CD4-positive, alpha-beta T cell treated with Interleukin-12 subunit alpha and Interleukin-12 subunit beta, for 1 hour (primary cell): Measurements from ENCODE around the gene RLF.

ENCODE experiments used
- DNase-seq: peaks from one replicate; pipeline ENCODE4 v3.0.0-alpha.2; 2020

The RLF gene

DNA sequence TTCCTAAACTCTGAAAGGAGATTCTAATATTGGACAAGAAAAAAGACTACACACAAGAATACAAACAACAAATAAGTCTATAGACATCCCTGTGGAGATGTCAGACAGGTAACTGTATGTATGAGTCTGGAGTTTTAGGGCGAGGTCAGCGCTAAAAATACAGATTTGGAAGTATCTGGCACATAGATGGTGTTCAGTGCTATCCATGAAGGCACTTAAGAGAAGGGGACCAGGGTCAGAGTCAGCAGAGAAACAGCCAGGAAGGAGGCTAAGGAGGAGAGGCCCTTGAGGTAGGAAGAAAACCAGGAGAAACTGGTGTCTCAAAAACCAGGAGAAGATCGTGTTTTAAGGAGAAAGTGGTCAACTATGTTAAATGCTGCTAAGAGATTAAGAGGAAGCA lies 114.9 kb downstream of the RLF start:
- no peak for DNase-seq

- no peak for DNase-seq
Measured at GRCh38 chr1:40281853-40282252, 120.7 kb downstream of the RLF start.
